K562 (cell line): ENCODE data around the gene XRCC5. TPM values are rescaled to one million over a fixed set of nuclear protein-coding genes. Genes with fewer than 3 reads are reported as not detected.

Experiments used
- CAMTA2 ChIP-seq: fragments of 250-450 bp; sonication (Bioruptor Pico); conservative IDR thresholded peaks from 2 replicates; pipeline ENCODE4 v1.5.1; 2022
- E2F3 ChIP-seq: fragments of 250-450 bp; sonication (Bioruptor Pico); IDR thresholded peaks from 2 replicates; pipeline ENCODE4 v1.4.0; 2020; ENCODE audit warnings: mild to moderate bottlenecking
- SPI1 ChIP-seq: IDR thresholded peaks from 2 replicates; pipeline ENCODE4 v1.6.1; 2011; ENCODE audit warnings: low read depth, low read length, control low read depth, borderline replicate concordance
- TCF7 ChIP-seq: sonication (generic); IDR thresholded peaks from 2 replicates; pipeline ENCODE4 v1.6.1; 2016; ENCODE audit warnings: antibody characterized with exemption, borderline replicate concordance
- ZNF41 ChIP-seq: fragments of 250-450 bp; sonication (Bioruptor Pico); conservative IDR thresholded peaks from 2 replicates; pipeline ENCODE4 v1.4.0; 2020; ENCODE audit warnings: mild to moderate bottlenecking
- polyA plus RNA-seq, 8 experiments: library from polyadenylated mRNA; depleted of rRNA in 4 of 8; stranded (reverse) in 5 of 8; unstranded in 3 of 8; fragments of >200 nt; fragmentation: Nextera tagmentation in 2 of 8; fragmentation: Illumina TruSeq in 1 of 8; extraction: Ambion mirVana in 2 of 8; extraction: Trizol in 1 of 8; gene quantifications; 2 replicates each; pipeline versions ENCODE4 v1.2.1 to v1.2.3, GENCODE V29; 2011 to 2014; ENCODE audit warnings: inconsistent platforms in 1 of 8, missing spikeins in 1 of 8
- total RNA-seq, 7 experiments: library from RNA; depleted of rRNA in 6 of 7; stranded (reverse); fragments of >200 nt in 6 of 7; fragmentation: Illumina TruSeq in 2 of 7; extraction: Trizol in 2 of 7; gene quantifications; 2 replicates each; pipeline versions ENCODE4 v1.2.1 to v1.2.3, GENCODE V29; 2011 to 2021; ENCODE audit warnings: low replicate concordance in 1 of 7
- TF ChIP-seq, protein P1 (sequence below), 2 experiments: IDR thresholded peaks in 1 of 2; conservative IDR thresholded peaks in 1 of 2; 2 replicates each; pipeline ENCODE4 v1.6.1; 2016; ENCODE audit warnings: low read depth in 2 of 2, mild to moderate bottlenecking in 1 of 2, missing compliant biosample characterization in 1 of 2, missing genetic modification characterization in 1 of 2, moderate library complexity in 1 of 2
- TF ChIP-seq, protein P2 (sequence below), 3 experiments: fragments of 200-800 bp in 1 of 3; fragments of 250-450 bp in 1 of 3; fragments of 450-650 bp in 1 of 3; sonication (Bioruptor Pico) in 1 of 3; sonication (Bioruptor generic) in 1 of 3; formaldehyde crosslinking in 1 of 3; IDR thresholded peaks; 2 replicates each; pipeline versions ENCODE4 v1.6.1 to v1.8.0; 2016 to 2022; ENCODE audit warnings: mild to moderate bottlenecking in 2 of 3, missing genetic modification characterization in 2 of 3, missing compliant biosample characterization in 1 of 3, moderate library complexity in 1 of 3

The XRCC5 gene
- total and polyA plus RNA-seq, 9 of the 15 experiments (the other 6 are each of a cell fraction or from before 2014, with no cell fraction given): 168 to 551 (median 297) TPM

DNA sequence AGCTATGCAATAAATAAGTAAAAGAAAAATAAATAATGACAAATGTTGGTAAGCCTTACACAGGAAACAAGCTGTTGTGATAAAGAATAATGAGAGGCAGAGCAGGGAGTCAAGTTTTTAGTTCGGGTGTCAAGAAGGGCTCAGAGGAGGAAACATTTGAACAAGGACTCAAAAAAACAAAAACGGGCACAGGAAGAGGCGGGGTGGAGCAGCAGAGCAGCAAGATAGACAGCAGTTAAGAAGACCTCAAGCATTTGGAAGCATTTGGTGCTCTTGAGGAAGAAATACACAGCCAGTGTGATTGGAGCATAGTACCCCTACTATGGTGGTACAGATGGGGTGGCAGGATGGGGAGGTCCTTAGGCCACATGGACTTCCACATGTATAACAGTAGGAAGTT, 24.6 kb upstream of the XRCC5 start (continued):
- TF ChIP-seq, protein P1, sequence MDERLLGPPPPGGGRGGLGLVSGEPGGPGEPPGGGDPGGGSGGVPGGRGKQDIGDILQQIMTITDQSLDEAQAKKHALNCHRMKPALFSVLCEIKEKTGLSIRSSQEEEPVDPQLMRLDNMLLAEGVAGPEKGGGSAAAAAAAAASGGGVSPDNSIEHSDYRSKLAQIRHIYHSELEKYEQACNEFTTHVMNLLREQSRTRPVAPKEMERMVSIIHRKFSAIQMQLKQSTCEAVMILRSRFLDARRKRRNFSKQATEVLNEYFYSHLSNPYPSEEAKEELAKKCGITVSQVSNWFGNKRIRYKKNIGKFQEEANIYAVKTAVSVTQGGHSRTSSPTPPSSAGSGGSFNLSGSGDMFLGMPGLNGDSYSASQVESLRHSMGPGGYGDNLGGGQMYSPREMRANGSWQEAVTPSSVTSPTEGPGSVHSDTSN (CRISPR knock-in tag; IDR thresholded peaks at IDR 0.05; ENCODE audit: low read depth): no peak
- TF ChIP-seq, protein P1 (tag; conservative IDR thresholded peaks at IDR 0.05; ENCODE audit: low read depth): no peak
- no peak for TF ChIP-seq E2F3 (CRISPR knock-in tag)
- no peak for TF ChIP-seq TCF7
- TF ChIP-seq, protein P2, sequence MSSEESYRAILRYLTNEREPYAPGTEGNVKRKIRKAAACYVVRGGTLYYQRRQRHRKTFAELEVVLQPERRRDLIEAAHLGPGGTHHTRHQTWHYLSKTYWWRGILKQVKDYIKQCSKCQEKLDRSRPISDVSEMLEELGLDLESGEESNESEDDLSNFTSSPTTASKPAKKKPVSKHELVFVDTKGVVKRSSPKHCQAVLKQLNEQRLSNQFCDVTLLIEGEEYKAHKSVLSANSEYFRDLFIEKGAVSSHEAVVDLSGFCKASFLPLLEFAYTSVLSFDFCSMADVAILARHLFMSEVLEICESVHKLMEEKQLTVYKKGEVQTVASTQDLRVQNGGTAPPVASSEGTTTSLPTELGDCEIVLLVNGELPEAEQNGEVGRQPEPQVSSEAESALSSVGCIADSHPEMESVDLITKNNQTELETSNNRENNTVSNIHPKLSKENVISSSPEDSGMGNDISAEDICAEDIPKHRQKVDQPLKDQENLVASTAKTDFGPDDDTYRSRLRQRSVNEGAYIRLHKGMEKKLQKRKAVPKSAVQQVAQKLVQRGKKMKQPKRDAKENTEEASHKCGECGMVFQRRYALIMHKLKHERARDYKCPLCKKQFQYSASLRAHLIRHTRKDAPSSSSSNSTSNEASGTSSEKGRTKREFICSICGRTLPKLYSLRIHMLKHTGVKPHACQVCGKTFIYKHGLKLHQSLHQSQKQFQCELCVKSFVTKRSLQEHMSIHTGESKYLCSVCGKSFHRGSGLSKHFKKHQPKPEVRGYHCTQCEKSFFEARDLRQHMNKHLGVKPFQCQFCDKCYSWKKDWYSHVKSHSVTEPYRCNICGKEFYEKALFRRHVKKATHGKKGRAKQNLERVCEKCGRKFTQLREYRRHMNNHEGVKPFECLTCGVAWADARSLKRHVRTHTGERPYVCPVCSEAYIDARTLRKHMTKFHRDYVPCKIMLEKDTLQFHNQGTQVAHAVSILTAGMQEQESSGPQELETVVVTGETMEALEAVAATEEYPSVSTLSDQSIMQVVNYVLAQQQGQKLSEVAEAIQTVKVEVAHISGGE (CRISPR knock-in tag; IDR thresholded peaks at IDR 0.05): no peak
- no peak for TF ChIP-seq CAMTA2
- TF ChIP-seq ZNF41: no peak
- TF ChIP-seq SPI1: no peak
